Left ventricle myocardium superior (tissue), 1 donor: ENCODE measurements around the gene TMEM138. TPM values are rescaled to one million over a fixed set of nuclear protein-coding genes. Genes with fewer than 3 reads are reported as not detected.

Experiments used
- ATAC-seq: fragments of 200-7000 bp; cut with Tn5 transposase; one replicate; pipeline ENCODE4 v1.9.1; 2020; ENCODE audit warnings: mild to moderate bottlenecking, moderate library complexity
- DNase-seq: peaks from one replicate; pipeline ENCODE4 v3.0.0-alpha.2; 2020
- intact Hi-C: fragments of 100-400 bp; cut with micrococcal nuclease; formaldehyde crosslinking; loops from one replicate; pipeline ENCODE4 v1.11.0; 2022
- long read RNA-seq: library from polyadenylated mRNA; unstranded; transcript quantifications from one replicate; pipeline ENCODE4 v2.0.0, GENCODE V29; 2021
- total RNA-seq: library from RNA; stranded (reverse); fragmentation: NEBNext Ultra II Directional; extraction: Animal tissue kit (Norgen Biotek cat#: 25700); gene quantifications from one replicate; pipeline ENCODE4 v1.2.1, GENCODE V29; 2021
- donor health status: DM: no; HTN: yes; CAD: no; lungs with severe emphysema.

Gene TMEM138
- total RNA-seq, result 16.1 TPM
- long read RNA-seq, transcript TMEM138-201 (5 exons, 1,848 nt), result major isoform, 14 of 14 reads
- long read RNA-seq, partial matches to known transcripts, result 0 of 14 reads
- long read RNA-seq, other reads (novel, unspliced or antisense), result 0 of 14 reads

DNA sequence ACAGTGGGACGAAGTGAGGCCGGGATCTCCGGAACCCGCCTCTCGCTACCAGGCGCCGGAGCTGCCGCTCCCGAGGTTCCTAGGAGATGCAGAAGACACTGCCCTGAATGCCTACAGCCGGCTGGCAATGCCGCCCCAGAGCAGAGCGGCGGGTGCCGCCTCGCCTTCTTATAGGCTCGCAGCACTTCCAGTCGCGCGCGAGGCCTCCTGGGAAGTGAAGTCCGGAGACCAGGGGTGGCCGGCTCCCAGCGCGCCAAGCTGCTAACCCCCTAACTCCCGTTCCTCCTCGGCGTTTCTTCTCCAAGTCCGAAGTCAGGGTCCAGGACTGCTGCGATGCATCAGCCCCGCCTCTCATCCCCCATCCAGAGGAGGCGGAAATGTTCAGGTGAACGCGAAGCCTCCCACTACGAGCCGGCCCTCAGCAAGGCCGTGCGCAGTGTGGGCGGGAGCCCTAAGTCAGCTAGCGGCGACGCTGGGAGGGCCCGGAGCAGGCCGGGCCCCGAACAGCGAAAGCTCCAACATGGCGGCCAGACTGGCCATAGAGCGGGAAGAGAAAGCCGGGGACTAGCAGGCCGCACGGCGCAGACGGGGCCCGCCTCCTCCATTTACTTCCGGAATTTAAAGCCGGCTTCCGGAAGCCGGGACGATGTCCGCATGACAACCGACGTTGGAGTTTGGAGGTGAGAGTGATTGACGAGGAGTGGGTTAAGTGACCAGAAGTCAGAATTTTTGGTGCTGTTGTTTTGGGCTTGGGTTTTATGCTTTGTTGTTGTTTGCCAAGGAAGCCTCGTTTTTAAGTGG lies at the start of gene TMEM138, which contains the start of gene CYB561A3:
Gene TMEM138 (plus strand): TSS at position 634 of the 801 bp plus-strand sequence. CDS start 2,017 bp downstream, outside the sequence.
Gene CYB561A3 (minus strand): TSS at position 142 of the 801 bp plus-strand sequence. CDS start 5,169 bp downstream, outside the sequence.
- intact Hi-C loops, result no loop called here
- DNase-seq, result peak; percentile 95
- peak; percentile 97 for ATAC-seq

DNA sequence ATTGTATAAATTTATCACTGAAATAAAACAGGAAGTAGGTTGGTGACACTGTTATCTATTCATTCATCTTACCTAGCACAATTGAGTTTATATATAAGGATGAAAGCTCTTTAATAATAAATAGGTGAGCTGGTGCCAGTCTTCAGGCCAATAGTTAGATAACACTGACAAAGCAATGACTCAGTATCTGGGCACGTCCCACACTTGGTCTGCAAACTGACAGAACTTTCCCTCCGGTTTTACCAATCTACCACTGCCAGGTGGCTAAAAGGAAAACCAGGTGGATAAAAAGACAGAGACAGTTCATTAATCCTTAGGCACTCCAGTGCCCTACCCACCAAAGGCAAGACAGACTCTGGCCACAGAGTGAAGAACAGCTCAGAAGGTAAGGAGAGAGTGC lies 46.9 kb upstream of the TMEM138 start:
- DNase-seq, result no peak
- ATAC-seq, result no peak
- intact Hi-C loops, result no loop called here

DNA sequence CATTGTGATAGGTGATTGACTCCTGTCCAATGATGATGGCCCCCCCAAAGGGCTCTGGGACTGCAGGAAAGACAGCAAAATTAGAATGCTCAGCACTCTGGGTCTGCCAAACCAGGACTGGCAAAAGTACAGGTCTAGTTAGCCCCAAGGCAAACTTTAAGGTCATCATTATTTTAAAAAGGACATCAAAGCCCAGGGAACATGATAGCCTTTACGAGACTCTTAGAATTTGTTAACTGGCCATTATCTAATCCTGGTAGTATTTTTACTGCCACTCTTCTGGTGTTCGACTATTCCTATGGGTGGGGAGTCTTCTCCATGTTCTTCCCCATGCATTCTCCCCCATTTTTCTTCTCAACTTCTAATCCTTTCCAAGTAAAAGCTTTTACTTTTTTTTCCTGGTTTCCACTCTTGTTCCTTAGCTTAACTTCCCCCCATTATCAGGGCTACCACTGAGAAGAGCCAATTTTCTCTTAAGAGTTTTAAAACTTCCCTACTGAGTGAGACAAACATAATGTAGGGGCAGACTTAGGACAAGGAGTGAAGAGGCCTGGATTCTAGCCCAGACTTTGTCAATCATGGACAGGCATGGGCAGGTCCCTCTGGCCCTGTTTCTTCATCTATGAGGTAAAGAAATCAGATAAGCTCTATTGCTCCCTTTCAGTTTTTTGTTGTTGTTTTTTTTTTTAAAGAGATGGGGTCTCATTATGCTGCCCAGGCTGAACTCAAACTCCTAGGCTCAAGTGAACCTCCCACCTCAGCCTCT lies 36.3 kb upstream of the TMEM138 start:
- DNase-seq (no peak), ATAC-seq (peak; percentile 73)
- intact Hi-C loops, result no loop called here

DNA sequence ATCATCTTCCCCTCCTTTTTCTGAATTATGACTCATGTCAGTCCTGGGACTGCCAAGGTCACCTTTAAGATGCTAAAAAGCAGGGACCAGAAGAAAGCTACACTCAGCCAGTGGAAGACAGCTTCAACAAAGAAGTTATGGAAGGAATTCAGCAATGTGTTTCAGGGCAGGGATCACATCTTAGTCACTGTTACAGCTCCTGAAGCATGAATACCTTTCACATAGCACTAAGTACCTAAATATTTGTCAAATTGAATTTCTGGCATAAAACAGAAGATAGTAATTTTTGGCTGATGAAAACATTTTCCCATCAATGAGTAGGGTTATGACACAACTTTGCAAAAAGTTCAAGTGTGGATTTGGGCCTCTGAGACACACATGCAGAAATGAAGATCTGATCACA lies 34.5 kb upstream of the TMEM138 start:
- ATAC-seq, result no peak
- DNase-seq, result no peak
- intact Hi-C loops, result no loop called here

DNA sequence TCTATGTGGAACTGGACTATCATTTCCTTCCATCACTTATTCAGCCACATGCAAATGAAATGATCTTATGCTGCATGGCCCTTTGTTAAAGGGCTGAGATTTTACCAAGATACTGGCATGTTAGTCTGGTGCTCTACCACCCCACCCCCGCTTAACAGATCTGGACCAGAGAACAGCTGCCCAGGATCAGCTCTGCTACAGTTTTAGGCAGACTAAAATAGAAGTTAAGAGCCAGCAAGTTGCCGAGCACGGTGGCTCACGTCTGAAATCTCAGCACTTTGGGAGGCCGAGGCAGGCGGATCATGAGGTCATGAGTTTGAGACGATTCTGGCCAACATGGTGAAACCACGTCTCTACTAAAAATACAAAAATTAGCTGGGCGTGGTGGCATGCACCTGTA lies 33.8 kb upstream of the TMEM138 start:
- intact Hi-C loops, result no loop called here
- ATAC-seq, result no peak
- DNase-seq, result no peak

DNA sequence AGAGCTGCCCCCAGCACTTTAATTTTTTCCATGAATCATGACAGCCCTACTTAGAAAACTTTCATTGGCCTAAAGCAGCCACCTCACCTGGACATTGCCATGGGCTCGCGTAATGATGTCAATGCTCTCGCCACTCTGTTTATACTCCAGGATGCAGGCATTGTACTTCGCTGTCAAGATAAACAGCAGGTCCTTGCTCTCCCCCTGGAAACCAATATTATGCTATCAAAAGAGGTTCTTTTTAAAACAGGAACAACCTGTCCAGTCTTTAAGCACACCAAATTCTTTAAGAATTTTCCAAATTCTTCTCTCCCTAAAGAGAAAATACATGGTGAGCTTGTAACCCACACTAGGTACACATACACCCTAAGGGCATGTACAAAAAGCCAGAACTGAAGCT lies 32.3 kb upstream of the TMEM138 start:
- no peak for DNase-seq
- intact Hi-C loops, result no loop called here
- no peak for ATAC-seq

DNA sequence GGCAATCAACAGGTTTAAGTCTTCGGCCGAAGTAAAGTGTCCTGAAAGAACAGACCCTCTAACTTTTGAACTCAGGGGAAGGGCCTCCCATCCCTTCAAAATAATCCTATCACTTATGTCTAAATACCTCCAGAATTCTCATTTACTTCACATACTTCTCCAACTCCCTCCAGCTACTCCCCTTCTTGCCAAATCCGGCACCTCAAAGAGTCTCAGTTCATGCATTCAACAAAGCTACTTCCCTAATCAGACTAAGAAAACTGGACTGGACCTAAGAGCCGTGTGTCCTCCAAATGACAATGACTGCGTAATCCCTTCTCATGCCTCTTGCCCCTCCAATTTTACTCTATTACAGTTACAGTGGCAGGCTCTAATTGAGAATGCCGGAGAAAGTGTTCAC lies 30.5 kb upstream of the TMEM138 start:
- no peak for ATAC-seq
- intact Hi-C loops, result no loop called here
- DNase-seq, result no peak

DNA sequence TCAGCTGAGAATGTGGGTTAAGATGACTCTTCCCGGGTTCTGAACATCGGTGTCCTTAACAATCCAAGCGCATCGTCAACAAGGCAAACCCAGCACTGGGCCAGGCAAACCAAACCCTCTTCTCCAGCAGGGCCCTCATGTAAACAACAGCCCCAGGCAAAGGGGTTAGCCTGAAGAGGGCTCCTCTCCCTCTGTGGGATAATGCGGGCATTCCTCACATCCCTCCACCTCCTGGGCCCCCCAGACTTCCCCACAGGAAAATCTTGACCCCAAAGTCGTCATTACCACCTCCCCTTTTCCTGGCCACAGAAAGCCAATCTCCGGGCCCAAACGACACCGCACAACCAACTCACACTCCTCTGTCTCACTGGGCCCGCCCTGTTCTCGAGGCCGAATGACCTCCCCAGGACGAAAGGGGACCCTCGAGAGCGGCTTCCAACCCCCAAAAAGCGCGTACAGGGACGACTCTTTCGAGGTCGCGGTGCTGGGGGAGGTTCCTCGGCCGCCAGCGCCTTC lies 29.8 kb upstream of the TMEM138 start:
- ATAC-seq, result no peak
- DNase-seq, result no peak
- intact Hi-C loops, result no loop called here

DNA sequence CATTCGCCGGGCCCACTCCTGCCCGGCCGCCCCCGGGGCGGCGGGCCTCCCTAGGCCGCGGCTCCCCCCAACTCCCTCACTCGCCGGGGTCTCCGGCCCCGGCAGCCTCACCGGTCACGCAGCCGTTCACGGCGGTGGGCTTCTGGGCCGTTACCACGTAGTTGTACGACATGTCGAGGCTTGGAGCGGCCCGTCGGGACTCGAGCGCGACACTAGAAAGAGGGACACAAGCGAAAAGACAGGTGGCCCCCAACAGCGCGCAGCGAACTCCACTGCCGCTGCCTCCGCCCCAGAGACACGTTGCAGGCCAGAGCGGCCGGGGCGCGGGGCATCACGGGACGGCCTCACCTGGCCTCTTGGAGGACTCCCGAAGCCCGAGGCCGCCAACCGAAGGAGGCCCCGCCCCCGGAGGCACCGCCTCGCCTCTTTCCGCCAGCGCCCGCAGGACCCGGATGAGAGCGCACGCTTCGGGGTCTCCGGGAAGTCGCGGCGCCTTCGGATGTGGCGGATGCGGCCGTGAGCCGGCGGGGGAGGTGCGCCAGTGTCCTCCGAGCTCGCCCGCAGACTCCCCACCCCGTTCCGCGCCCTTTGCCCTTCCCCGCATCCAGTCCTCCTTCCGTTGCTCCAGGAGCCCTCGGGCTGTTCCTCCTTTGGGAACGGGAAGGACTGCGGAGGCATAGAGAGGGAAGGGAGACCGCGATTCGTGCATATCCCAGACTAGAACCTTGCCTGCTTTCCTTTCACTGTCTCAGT lies 29.2 kb upstream of the TMEM138 start, which contains the start of the genes DDB1 and TKFC:
Gene DDB1 (minus strand): TSS at position 309 of the 753 bp plus-strand sequence. CDS start 137 bp downstream, at position 172.
Gene TKFC (plus strand): TSS at position 432 of the 753 bp plus-strand sequence. CDS start 1,501 bp downstream, outside the sequence.
- intact Hi-C loops, result no loop called here
- ATAC-seq, result peak; percentile 97
- DNase-seq, result peak; percentile 98

DNA sequence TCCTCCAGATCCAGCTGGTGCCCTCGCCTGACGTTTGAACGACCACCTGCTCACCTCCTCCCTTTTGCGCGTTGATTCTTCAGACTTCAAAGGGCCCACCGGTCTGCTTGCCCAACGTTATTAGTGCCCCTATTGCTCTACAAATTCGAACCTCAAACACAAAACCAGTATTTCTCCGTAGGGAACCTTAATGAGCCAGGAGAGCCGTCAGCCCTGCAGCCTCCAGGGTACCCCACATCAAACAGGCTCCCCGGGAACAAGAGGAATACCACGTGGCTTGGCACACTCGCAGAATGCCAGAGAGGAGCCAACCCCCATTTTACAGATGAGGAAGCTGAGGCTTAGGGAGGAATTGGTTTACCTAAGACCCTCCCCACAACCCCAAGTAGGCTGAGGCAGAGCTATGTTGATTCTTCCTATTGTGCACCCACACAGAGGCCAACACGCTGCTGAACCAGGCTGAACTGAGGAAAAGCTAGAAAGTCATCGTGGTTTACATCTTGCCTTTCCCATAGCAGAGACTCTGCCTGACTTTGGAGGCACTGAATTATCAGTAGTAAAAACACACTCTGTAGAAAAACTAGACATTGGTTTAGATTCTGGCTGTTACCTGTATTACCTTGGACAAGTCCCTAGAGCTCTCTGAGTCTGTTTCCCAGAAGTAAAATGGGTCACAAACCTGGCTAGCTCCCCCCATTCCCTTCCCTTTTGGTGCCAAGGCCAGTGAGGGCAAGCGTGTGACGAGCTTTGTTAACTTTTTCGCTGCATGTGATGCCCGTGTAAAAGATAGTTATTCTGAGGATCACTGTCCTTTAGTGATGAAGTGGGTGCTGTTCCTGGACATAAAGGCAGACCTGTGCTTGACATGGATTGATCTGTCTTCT lies 28.4 kb upstream of the TMEM138 start:
- no peak for ATAC-seq
- no peak for DNase-seq
- intact Hi-C loops, result no loop called here

DNA sequence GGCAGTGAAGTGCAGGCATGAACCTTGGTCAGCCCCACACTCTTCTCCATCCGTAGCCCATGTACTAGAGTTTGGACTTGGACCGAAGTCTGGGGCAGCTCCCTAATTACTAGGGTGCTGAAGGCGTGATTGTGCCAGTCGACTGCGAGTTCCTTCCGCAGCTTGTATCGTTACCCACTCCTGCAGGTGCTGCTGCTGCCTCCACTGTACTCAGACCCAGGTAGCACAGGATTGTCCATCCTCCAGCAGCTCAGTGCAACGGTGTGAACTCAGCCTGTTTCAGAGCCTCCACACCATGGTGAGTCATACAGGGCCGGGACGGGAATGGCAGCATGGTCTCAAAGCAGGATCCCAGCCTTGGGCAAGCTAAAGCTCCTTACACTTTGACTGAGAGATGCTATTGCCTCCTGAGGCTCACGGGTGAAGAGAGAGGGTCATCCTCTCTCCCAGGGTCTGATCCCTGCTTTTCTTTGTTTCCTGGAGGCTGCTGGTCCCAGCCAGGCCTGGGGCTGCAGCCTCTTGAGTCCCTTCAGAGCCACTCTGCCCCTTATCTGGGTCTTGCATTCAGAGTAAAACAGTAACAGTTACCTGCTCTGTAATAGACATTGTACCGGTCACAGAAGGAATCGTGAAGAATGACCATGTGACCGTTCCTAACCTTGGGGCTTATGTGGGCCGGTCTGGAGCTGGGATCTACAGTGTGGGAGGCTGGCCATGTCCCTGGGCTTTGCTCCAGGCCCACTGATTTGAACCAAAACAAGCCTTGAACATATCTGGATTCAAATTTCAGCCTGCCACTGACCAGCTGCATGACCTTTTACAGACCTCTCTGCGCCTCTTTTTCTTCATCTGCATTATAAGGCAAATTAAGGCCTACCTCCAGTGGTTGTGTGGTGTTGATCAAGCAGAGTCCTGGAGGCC lies 27.5 kb upstream of the TMEM138 start:
- intact Hi-C loops, result no loop called here
- no peak for ATAC-seq
- no peak for DNase-seq

DNA sequence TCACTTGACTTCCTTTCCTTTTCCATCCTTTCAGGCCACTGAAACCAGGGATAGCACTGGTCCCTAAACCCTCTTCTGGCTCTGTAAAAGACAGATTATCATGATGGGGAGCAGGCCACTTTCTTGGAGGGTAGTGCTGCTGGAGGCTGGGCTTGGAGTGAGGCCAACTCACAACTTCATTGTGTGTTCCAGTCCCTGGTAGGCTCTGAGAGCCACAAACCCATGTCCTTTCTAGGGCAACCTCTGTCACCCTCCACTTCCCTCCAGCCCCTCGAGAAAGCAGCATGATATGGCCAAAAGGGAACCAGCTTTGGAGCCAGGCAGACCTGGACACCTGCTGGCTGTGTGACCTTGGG lies 26.8 kb upstream of the TMEM138 start:
- DNase-seq (no peak), ATAC-seq (no peak)
- intact Hi-C loops, result no loop called here

DNA sequence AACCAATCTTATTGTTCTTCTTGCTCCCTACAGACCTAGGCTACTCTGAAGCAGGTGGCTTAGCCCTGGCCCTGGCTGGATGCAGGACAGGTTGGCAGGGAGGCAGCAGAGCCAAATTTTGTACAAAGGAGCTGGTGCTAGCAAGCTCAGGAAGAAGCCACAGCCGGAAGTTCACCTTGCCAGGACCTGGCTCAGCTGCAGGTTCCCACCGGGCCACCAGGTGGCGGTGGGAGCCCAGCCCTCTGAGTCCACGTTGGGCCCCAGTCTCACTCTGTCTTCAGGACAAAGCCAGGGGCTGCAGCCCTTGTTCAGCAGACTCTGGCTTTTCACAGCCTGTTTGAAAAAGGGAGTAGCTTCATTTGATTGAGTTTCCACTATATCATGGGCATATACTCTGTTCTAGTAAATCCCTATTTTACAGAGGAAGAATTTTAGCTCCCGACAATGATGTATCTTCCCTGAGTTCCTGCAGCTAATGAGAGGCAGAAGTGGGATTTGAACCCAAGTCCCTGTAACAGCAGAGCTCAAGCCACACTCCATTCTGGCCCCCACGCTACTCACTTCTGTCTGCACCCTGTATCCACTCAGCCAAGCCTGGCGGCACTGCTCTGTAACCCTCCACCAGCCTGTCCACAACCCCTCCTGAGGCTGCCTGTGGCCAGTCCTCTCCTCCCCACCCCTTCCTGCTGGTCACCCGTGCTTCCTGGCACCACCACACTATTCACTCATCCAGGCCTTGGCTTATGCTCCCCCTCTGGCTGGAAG lies 25.8 kb upstream of the TMEM138 start:
- DNase-seq (peak; percentile 86), ATAC-seq (peak; percentile 58)
- intact Hi-C loops, result loop anchor here (2.0 kb wide), 1 partner anchor 48 kb away; no protein-coding TSS in a partner anchor

DNA sequence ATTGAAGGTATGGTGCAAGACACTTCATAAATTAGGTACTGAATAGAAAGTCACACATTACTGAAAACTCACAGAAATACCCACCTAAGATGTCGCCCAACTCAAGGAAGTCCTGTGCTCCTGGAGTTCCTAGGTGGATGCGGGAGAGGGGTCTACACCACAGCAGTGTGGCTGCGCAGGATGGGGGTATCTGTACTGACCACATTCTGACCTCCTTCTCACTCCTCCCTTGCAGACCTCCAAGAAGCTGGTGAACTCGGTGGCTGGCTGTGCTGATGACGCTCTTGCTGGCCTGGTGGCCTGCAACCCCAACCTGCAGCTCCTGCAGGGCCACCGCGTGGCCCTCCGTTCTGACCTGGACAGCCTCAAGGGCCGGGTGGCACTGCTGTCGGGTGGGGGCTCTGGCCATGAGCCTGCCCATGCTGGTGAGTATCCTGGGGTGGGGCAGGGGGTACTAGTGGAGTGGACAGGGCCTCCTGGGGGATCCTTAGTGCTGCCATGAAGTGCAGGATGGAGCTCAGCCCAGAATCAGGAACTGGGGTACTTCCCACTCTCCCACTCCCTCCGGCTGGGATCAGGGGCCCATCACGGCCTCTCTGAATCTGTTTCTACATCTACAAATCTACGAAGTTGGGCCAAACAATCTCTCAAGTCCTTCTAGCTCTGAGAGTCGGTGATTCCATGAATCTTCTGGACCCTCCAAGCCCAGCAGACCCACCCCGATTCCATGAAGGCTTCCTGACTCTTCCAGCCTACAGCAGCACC lies 24.3 kb upstream of the TMEM138 start:
- intact Hi-C loops, result loop anchor here (2.0 kb wide), 1 partner anchor 47 kb away; no protein-coding TSS in a partner anchor
- DNase-seq (no peak), ATAC-seq (no peak)

DNA sequence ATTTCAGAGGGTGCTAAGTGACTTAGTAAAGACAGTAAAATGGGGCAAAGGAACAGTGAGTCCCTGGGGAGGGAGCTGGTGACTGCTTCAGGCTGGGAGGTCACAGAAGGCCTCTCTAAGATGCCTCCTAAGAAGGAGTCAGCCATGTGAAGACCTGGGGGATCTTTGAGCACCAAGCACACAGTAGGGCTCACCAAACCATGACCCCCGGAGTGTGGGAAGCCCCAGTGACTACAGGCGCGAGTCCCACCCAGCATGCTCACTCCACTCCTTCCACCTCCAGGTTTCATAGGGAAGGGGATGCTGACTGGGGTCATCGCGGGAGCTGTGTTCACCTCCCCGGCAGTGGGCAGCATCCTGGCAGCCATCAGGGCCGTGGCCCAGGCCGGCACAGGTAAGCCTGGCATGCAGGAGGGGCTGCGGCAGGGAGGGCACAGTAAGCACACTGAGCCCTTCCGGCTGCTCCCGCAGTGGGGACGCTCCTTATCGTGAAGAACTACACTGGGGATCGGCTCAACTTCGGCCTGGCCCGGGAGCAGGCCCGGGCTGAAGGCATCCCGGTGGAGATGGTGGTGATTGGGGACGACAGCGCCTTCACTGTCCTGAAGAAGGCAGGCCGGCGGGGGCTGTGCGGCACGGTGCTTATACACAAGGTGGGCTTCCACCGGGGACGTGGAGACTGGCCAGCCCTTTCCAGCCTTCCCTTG lies 23.2 kb upstream of the TMEM138 start:
- DNase-seq (no peak), ATAC-seq (no peak)
- intact Hi-C loops, result no loop called here
